Panc1 (cell line): ENCODE results near the gene HAUS1. TPM values are rescaled to one million over a fixed set of nuclear protein-coding genes. Genes with fewer than 3 reads are reported as not detected.

Experiments used
- ATAC-seq: fragments of 200-7000 bp; cut with Tn5 transposase; 2 replicates; pipeline ENCODE4 v1.9.1; 2020; ENCODE audit warnings: mild to moderate bottlenecking, moderate library complexity
- BruUV-seq: library from RNA; stranded (reverse); fragments of 400-500 nt; replicated peaks from 2 replicates; lab custom pipeline; 2021; lab: Mats Ljungman, UMichigan
- CTCF ChIA-PET: fragments of 300-600 bp; sonication (Branson Sonifier 250); formaldehyde crosslinking; loops from one replicate; lab custom pipeline; 2022; ENCODE audit warnings: antibody characterized with exemption; lab: Charles Lee
- POLR2A ChIA-PET: fragments of 300-600 bp; sonication (Branson Sonifier 250); formaldehyde crosslinking; loops from one replicate; lab custom pipeline; 2022; ENCODE audit warnings: antibody characterized with exemption; lab: Charles Lee
- DNase-seq: peaks from one replicate; pipeline ENCODE4 v3.0.0-alpha.2; 2010; ENCODE audit warnings: low read depth, low spot score
- H3K27ac ChIP-seq: 2 replicates; pipeline ENCODE4 v1.5.1; 2011; ENCODE audit warnings: mild to moderate bottlenecking, low read length, inconsistent platforms
- H3K27me3 ChIP-seq: fragments of 200-500 bp; sonication (Bioruptor generic); 2 replicates; pipeline ENCODE4 v1.6.0; 2014; ENCODE audit warnings: low read length, inconsistent platforms; ENCODE audit not compliant: control insufficient read depth, insufficient read depth
- H3K36me3 ChIP-seq: fragments of 200-500 bp; sonication (Bioruptor generic); 2 replicates; pipeline ENCODE4 v1.5.1; 2014; ENCODE audit warnings: inconsistent platforms, mild to moderate bottlenecking, low read length, moderate library complexity; ENCODE audit not compliant: control insufficient read depth, insufficient read depth
- H3K4me1 ChIP-seq: 2 replicates; pipeline ENCODE4 v1.5.1; 2011; ENCODE audit warnings: inconsistent platforms, mild to moderate bottlenecking, low read length, moderate library complexity; ENCODE audit not compliant: control insufficient read depth, insufficient read depth
- H3K4me3 ChIP-seq, 2 experiments: 2 replicates each; pipeline ENCODE4 v1.5.1; 2011 to 2012; ENCODE audit warnings: low read depth in 2 of 2, low read length in 2 of 2, mild to moderate bottlenecking in 2 of 2, inconsistent platforms in 1 of 2, moderate library complexity in 1 of 2
- H3K9me3 ChIP-seq: fragments of 200-500 bp; sonication (Bioruptor generic); 2 replicates; pipeline ENCODE4 v1.5.1; 2014; ENCODE audit warnings: low read depth, mild to moderate bottlenecking, inconsistent platforms, low read length, moderate library complexity; ENCODE audit not compliant: control insufficient read depth, insufficient read depth
- CTCF ChIP-seq: fragments of 450-650 bp; IDR thresholded peaks from 2 replicates; pipeline ENCODE4 v1.5.1; 2017; ENCODE audit warnings: mild to moderate bottlenecking
- POLR2AphosphoS5 ChIP-seq: IDR thresholded peaks from 2 replicates; pipeline ENCODE4 v1.6.1; 2012; ENCODE audit warnings: mild to moderate bottlenecking, low read depth, low read length, moderate library complexity
- REST ChIP-seq, 2 experiments: IDR thresholded peaks; 2 replicates each; pipeline ENCODE4 v1.6.1; 2011 to 2012; ENCODE audit warnings: low read depth in 2 of 2, control low read depth in 1 of 2, low read length in 1 of 2, mild to moderate bottlenecking in 1 of 2, moderate library complexity in 1 of 2; ENCODE audit not compliant: insufficient read depth in 1 of 2
- SIN3A ChIP-seq: IDR thresholded peaks from 2 replicates; pipeline ENCODE4 v1.6.1; 2012; ENCODE audit warnings: low read depth, mild to moderate bottlenecking, low read length, moderate library complexity, borderline replicate concordance; ENCODE audit not compliant: insufficient read depth
- TCF7L2 ChIP-seq: IDR thresholded peaks from 2 replicates; pipeline ENCODE4 v1.6.1; 2011; ENCODE audit warnings: mild to moderate bottlenecking, low read depth, low read length, inconsistent platforms
- in situ Hi-C: cut with HindIII; loops from 2 replicates; pipeline ENCODE4 v1.10.0; 2016; ENCODE audit warnings: low sequenced_read_pairs, low pct_unique_long_range_greater_than_20kb
- intact Hi-C: fragments of 100-400 bp; cut with micrococcal nuclease; formaldehyde crosslinking; loops from one replicate; pipeline ENCODE4 v1.10.0; 2022; ENCODE audit not compliant: unreplicated experiment
- total RNA-seq: library from RNA; stranded (reverse); gene quantifications from one replicate; pipeline ENCODE4 v1.2.1, GENCODE V29; 2021; ENCODE audit not compliant: unreplicated experiment

The HAUS1 gene
- total RNA-seq, 1 experiment from 2014 or later: 28.4 TPM

- ChIA-PET CTCF (interaction anchor here (0.6 kb wide), 1 partner anchor 155 kb away, joined by 3 read pairs; no protein-coding TSS in a partner anchor), POLR2A (interaction anchor here (0.6 kb wide), 2 partner anchors 11 to 116 kb away, joined by 6 to 7 read pairs; no protein-coding TSS in a partner anchor)
- no peaks in the 10 kb centered on the region; the same call in none of the 2 replicates for H3K36me3 ChIP-seq
- no peak for TF ChIP-seq POLR2AphosphoS5
- no peak for TF ChIP-seq CTCF
- no peak for TF ChIP-seq SIN3A
- no peak for TF ChIP-seq TCF7L2
- no peak for TF ChIP-seq REST (IDR thresholded peaks at IDR 0.05; ENCODE audit: insufficient read depth in 1 of 2, low read depth in 2 of 2, low read length in 1 of 2)
- BruUV-seq: no TSS peak
- peak overlapping the region; percentile 44 to 46; a peak in 3 of 4 replicates for H3K4me3 ChIP-seq
- ATAC-seq (no peak; the same call in 1 of the 2 replicates), DNase-seq (no peak)
- H3K4me1 ChIP-seq: no peaks in the 10 kb centered on the region
- H3K27me3 ChIP-seq: no peaks in the 10 kb centered on the region
- no peaks in the 10 kb centered on the region for H3K9me3 ChIP-seq
- intact Hi-C loops: loop anchor here (5.0 kb wide), 2 partner anchors 99 to 404 kb away; no protein-coding TSS in a partner anchor
- no peak overlapping the region for H3K27ac ChIP-seq
- in situ Hi-C loops: no loop called here
Observed at GRCh38 chr18:46070815-46071652, 33.2 kb upstream of the HAUS1 start.

GRCh38 chr18:46071653-46072375, 32.4 kb upstream of the HAUS1 start, which contains the start of gene PSTPIP2:
PSTPIP2 (minus strand) TSS chr18:46072260; CDS start chr18:46072188, 72 bp downstream.
- Histone ChIP-seq H3K27ac (no peak within 1 kb of the TSS), H3K4me1 (no peaks in the 10 kb centered on the region), H3K9me3 (no peaks in the 10 kb centered on the region), H3K27me3 (no peaks in the 10 kb centered on the region), H3K36me3 (no peaks in the 10 kb centered on the region; the same call in none of the 2 replicates), H3K4me3 (peak within 1 kb of the TSS; percentile 44 to 46)
- no TSS peak for BruUV-seq
- DNase-seq (no peak), ATAC-seq (peak; percentile 53)
- ChIA-PET CTCF (no interaction called here), POLR2A (interaction anchor here (0.6 kb wide), 1 partner anchor 10 kb away, joined by 6 read pairs; no protein-coding TSS in a partner anchor)
- no peak for TF ChIP-seq REST (IDR thresholded peaks at IDR 0.05; ENCODE audit: insufficient read depth in 1 of 2, low read depth in 2 of 2, low read length in 1 of 2)
- no peak for TF ChIP-seq TCF7L2
- TF ChIP-seq POLR2AphosphoS5: no peak
- TF ChIP-seq CTCF: no peak
- no peak for TF ChIP-seq SIN3A
- intact Hi-C loops (loop anchor here (5.0 kb wide), 2 partner anchors 100 to 405 kb away; no protein-coding TSS in a partner anchor), in situ Hi-C loops (no loop called here)
